Colonic mucosa (tissue), 4 donors: ENCODE results near the gene TMC4. TPM values are rescaled to one million over a fixed set of nuclear protein-coding genes. Genes with fewer than 3 reads are reported as not detected.

ENCODE experiments used
- DNase-seq: peaks from one replicate; pipeline ENCODE4 v3.0.0-alpha.2; 2020
- H3K27ac ChIP-seq: fragments of 200-600 bp; one replicate; pipeline ENCODE4 v1.8.0; 2021
- H3K27me3 ChIP-seq: fragments of 200-600 bp; one replicate; pipeline ENCODE4 v1.8.0; 2021
- H3K36me3 ChIP-seq: fragments of 200-600 bp; one replicate; pipeline ENCODE4 v1.8.0; 2021
- H3K4me1 ChIP-seq: fragments of 200-600 bp; one replicate; pipeline ENCODE4 v1.8.0; 2021; ENCODE audit warnings: mild to moderate bottlenecking
- H3K4me3 ChIP-seq: fragments of 200-600 bp; one replicate; pipeline ENCODE4 v1.8.0; 2021
- H3K9ac ChIP-seq, 2 donors: one replicate each; pipeline ENCODE4 v1.7.0; 2013; ENCODE audit warnings: control low read depth in 2 of 2, low read depth in 2 of 2, low read length in 2 of 2
- H3K9me3 ChIP-seq: fragments of 200-600 bp; one replicate; pipeline ENCODE4 v1.8.0; 2021
- intact Hi-C: fragments of 100-400 bp; cut with DNase I; formaldehyde crosslinking; loops from one replicate; pipeline ENCODE4 v1.14.1; 2022
- total RNA-seq, 2 donors: library from RNA; stranded (reverse); fragmentation: NEBNext Ultra II Directional in 1 of 2; extraction: Animal tissue kit (Norgen Biotek cat#: 25700) in 1 of 2; gene quantifications; one replicate each; pipeline ENCODE4 v1.2.1, GENCODE V29; 2021
- TF ChIP-seq, protein P1 (sequence below): fragments of 200-600 bp; IDR thresholded peaks from one replicate; pipeline ENCODE4 v1.8.0; 2022; ENCODE audit warnings: antibody characterized with exemption, mild to moderate bottlenecking
- donor health status: healthy.
- donor health status: DM: no; HTN: no; CAD: no.
- donor health status: DM: no; HTN: no; CAD: no.

Gene TMC4
- total RNA-seq, 2 donors from 2014 or later = 80.9 to 165 TPM

DNA sequence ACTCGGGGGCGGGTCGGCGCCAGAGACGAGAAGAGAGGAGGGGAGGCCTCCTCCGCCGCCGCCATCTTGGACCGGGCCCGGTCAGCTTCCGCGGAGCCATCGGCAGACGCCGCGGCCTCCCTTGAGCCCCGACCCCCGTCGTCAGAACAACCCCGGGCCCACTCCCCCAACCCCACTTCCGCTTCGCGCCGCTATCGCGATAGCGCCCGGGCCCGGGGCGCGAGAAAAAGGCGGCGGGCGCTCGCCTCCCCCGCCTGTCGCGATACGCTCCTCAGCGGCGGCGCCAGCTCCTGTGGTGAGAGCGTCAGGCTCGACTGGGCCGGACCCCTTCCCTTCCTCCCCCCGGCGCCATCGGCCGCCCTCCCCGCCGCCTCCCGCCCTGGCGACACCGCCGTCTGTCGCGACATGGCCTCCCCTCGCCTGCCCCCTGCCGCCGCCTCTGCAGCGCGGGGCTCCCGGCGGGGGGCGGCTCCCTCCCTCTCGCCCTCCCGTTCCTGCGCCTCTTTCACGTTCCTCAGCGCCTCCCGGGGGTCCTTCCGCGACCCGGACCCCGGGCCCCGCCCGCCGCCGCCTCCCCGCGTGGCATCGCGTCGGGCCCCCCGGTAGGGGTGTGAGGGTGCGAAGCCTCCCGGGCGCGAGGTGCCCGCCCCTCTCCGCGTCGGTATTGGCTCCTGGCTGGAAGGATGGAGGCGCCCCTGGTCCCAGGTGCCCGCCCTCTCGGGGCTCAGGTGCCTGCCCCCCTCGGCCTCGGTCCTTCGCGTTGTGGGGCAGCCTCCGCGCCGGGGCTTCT lies 35.1 kb downstream of the TMC4 start, which contains the start of gene CNOT3:
CNOT3 (plus strand) TSS at position 64 of the 790 bp plus-strand sequence. CDS start 5,217 bp downstream, outside the sequence.
- peak within 1 kb of the TSS; percentile 98 for H3K4me3 ChIP-seq
- peaks cover 3% of the 10 kb centered on the region for H3K36me3 ChIP-seq
- peak within 1 kb of the TSS; percentile 83 for H3K27ac ChIP-seq
- H3K9me3 ChIP-seq = no peaks in the 10 kb centered on the region
- peaks cover 16% of the 10 kb centered on the region for H3K4me1 ChIP-seq
- peak; percentile 36 for DNase-seq
- peak within 1 kb of the TSS; percentile 79 to 95 for H3K9ac ChIP-seq
- no peaks in the 10 kb centered on the region for H3K27me3 ChIP-seq
- TF ChIP-seq, protein P1, sequence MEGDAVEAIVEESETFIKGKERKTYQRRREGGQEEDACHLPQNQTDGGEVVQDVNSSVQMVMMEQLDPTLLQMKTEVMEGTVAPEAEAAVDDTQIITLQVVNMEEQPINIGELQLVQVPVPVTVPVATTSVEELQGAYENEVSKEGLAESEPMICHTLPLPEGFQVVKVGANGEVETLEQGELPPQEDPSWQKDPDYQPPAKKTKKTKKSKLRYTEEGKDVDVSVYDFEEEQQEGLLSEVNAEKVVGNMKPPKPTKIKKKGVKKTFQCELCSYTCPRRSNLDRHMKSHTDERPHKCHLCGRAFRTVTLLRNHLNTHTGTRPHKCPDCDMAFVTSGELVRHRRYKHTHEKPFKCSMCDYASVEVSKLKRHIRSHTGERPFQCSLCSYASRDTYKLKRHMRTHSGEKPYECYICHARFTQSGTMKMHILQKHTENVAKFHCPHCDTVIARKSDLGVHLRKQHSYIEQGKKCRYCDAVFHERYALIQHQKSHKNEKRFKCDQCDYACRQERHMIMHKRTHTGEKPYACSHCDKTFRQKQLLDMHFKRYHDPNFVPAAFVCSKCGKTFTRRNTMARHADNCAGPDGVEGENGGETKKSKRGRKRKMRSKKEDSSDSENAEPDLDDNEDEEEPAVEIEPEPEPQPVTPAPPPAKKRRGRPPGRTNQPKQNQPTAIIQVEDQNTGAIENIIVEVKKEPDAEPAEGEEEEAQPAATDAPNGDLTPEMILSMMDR = no peak
- intact Hi-C loops = no loop called here

DNA sequence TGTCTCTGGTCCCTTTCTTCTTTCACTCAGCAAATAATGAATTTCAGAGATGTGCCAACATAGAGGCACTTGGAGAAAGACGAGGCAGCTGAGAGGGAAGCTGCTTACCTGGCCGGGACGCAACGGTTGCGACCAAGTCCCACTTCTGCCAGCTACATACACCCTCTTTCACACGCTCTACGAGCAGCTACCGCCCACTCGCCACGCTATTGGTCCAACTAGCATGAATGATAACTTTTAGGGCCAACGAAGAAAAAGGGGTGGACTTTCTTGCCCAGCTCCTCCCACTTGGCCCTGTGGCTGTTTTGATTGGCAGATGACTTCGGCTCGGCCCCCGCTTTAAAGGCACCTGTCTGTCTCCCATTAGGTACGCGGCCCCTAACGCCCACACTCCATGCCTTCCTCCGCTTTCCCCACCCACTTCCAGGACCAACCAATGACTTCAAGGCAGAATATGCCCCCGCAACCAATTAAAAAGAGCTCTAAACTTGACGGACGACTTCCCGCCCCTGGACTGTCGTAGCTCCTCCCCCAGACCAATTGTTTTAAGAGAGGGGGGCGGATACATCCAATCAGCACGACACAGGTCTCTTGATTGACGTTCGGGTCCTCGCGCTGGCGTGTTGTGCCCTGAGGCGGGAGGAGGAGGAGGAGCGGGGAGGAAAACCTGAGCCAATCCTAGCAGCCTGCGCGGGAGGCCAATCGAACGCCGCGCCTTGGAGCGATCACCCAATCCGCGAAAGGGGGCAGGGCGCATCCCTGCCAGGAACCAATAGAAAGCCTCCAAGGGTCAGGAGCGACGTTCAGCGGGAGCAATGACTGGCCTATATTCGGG lies 35.9 kb downstream of the TMC4 start:
- Histone ChIP-seq H3K27ac (peak overlapping the region; percentile 83), H3K4me3 (peak overlapping the region; percentile 98), H3K9me3 (no peaks in the 10 kb centered on the region), H3K36me3 (no peaks in the 10 kb centered on the region), H3K9ac (peak overlapping the region; percentile 59 to 79), H3K4me1 (peaks cover 16% of the 10 kb centered on the region), H3K27me3 (no peaks in the 10 kb centered on the region)
- TF ChIP-seq, protein P1 = no peak
- peak; percentile 99 for DNase-seq
- intact Hi-C loops = no loop called here

DNA sequence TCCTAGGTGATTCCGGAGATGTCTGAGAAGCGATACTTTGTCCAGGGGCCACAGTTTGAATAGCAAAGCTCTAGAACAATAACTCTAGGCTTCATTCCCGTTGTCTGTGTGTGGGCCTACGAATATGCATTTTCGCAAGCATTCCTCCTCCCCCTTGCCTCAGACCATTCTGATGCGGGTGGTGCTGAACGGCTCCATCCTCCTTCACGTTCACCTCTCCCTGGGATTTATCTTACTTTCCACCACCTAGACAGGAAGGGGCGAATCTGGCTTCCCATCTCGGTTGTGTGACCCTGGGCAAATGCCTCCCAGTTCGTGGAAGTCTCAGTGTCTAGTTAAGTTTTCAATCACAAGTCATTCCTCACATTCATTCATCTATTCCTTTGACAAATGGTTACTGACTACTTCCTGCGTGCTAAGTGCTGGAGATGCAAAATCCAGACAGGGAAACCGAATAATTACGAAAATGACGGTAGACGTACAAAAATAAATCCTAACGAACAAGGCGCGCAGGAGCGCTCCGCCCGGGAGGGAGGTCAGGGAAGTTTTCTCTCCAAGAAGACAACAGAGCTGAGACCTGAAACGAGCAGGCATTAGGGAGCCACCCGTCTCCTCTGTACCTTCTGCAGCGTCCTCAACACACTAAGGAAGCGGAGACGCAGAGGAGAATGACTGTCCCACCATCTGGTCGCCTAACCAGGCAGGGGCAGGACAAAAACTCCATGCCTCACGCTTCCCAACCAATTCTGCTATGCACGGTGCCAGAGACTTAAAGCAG lies 36.7 kb downstream of the TMC4 start:
- TF ChIP-seq, protein P1 = no peak
- peak; percentile 45 for DNase-seq

DNA sequence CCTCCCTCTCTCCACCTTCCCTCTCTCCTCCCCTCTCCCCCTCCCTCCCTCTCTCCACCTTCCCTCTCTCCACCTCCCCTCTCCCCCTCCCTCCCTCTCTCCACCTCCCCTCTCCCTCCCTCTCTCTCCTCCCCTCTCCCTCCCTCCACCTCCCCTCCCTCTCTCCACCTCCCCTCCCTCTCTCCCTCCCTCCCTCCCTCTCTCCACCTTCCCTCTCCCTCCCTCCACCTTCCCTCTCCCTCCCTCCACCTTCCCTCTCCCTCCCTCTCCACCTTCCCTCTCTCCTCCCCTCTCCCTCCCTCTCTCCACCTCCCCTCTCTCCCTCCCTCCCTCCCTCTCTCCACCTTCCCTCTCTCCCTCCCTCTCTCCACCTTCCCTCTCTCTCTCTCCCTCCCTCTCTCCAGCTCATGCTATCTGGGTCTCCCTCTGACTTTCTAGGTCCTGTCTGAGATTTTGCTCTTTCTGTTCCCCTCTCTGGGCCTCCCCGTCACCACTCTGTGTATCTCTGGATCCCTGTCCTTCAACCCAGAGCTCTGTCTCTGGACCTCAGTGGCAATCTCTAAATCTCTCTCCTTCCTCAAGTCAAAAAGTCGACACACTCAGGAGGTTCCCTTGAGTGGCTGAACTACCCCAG lies 38.9 kb downstream of the TMC4 start:
- Histone ChIP-seq H3K4me1 (peaks cover 7% of the 10 kb centered on the region), H3K27ac (no peak overlapping the region), H3K27me3 (no peaks in the 10 kb centered on the region), H3K9me3 (no peaks in the 10 kb centered on the region), H3K9ac (no peak overlapping the region), H3K4me3 (no peak overlapping the region), H3K36me3 (no peaks in the 10 kb centered on the region)
- intact Hi-C loops = no loop called here
- DNase-seq = no peak
- TF ChIP-seq, protein P1 = no peak

More for the DNA sequence above, 36.7 kb downstream of the TMC4 start:
- H3K9ac ChIP-seq = peak overlapping the region; percentile 59 to 79
- intact Hi-C loops = no loop called here
- no peaks in the 10 kb centered on the region for H3K36me3 ChIP-seq
- peak overlapping the region; percentile 70 for H3K27ac ChIP-seq
- peaks cover 16% of the 10 kb centered on the region for H3K4me1 ChIP-seq
- no peaks in the 10 kb centered on the region for H3K9me3 ChIP-seq
- no peaks in the 10 kb centered on the region for H3K27me3 ChIP-seq
- H3K4me3 ChIP-seq = peak overlapping the region; percentile 40
